Measurements from ENCODE around the gene RNF5.

GRCh38 chr6:32137454-32137853, 40.8 kb upstream of the RNF5 start:
- TF ChIP-seq TCF4 (CRISPR knock-in tag; IDR thresholded peaks at IDR 0.05; ENCODE audit: borderline replicate concordance) = no peak
- TF ChIP-seq OSR1 (CRISPR knock-in tag; IDR thresholded peaks at IDR 0.05) = no peak
- no peak for TF ChIP-seq ZFP30 (CRISPR knock-in tag; IDR thresholded peaks at IDR 0.05)
- no peak for TF ChIP-seq PATZ1 (CRISPR knock-in tag; IDR thresholded peaks at IDR 0.05; ENCODE audit: borderline replicate concordance)
- no peak for TF ChIP-seq ZC3H10 (CRISPR knock-in tag; IDR thresholded peaks at IDR 0.05)
- no peak for TF ChIP-seq ZNF565 (CRISPR knock-in tag; conservative IDR thresholded peaks at IDR 0.05; ENCODE audit: low read depth)
- TF ChIP-seq CSRNP3 (CRISPR knock-in tag; IDR thresholded peaks at IDR 0.05) = no peak

All from SK-N-SH treated with all-trans-retinoic acid at 6 μM for 48 hours (cell line).